Neural progenitor cell (in vitro differentiated cells): ENCODE data around the gene GSTA1. TPM values are rescaled to one million over a fixed set of nuclear protein-coding genes. Genes with fewer than 3 reads are reported as not detected.
"Not testable (repeated sequence)": the region's sequence is repeated elsewhere in the genome, so short reads cannot be mapped to it uniquely, and the experiment has no call there.

ENCODE experiments used
- DNase-seq: peaks from one replicate; pipeline ENCODE4 v3.0.0-alpha.2; 2016; ENCODE audit warnings: low spot score
- H2AFZ ChIP-seq: fragments of 200-600 bp; sonication (generic); replicated peaks from 2 replicates; pipeline ENCODE4 v1.6.1; 2016; ENCODE audit warnings: antibody characterized with exemption
- H3F3A ChIP-seq: fragments of 200-600 bp; sonication (generic); 2 replicates; pipeline ENCODE4 v1.6.1; 2016; ENCODE audit warnings: antibody characterized with exemption, low read depth
- H3K27ac ChIP-seq: fragments of 200-600 bp; sonication (generic); 2 replicates; pipeline ENCODE4 v1.5.1; 2016; ENCODE audit warnings: mild to moderate bottlenecking
- H3K27me3 ChIP-seq: fragments of 200-600 bp; sonication (generic); 2 replicates; pipeline ENCODE4 v1.6.1; 2016; ENCODE audit warnings: mild to moderate bottlenecking, moderate library complexity
- H3K36me3 ChIP-seq: fragments of 200-600 bp; sonication (generic); 2 replicates; pipeline ENCODE4 v1.5.1; 2016
- H3K4me1 ChIP-seq: fragments of 200-600 bp; sonication (generic); 2 replicates; pipeline ENCODE4 v1.6.1; 2016; ENCODE audit warnings: mixed run types
- H3K4me2 ChIP-seq: fragments of 200-600 bp; sonication (generic); 2 replicates; pipeline ENCODE4 v1.6.1; 2016
- H3K4me3 ChIP-seq: fragments of 200-600 bp; sonication (generic); 2 replicates; pipeline ENCODE4 v1.5.1; 2016
- H3K79me2 ChIP-seq: fragments of 200-600 bp; sonication (generic); 2 replicates; pipeline ENCODE4 v1.6.1; 2016; ENCODE audit warnings: low read depth
- H3K9ac ChIP-seq: fragments of 200-600 bp; sonication (generic); 2 replicates; pipeline ENCODE4 v1.6.1; 2016
- H3K9me3 ChIP-seq: fragments of 200-600 bp; sonication (generic); 2 replicates; pipeline ENCODE4 v1.5.1; 2016; ENCODE audit warnings: low read depth
- H4K20me1 ChIP-seq: fragments of 200-600 bp; sonication (generic); 2 replicates; pipeline ENCODE4 v1.6.1; 2016; ENCODE audit warnings: low read depth
- H3K27ac Mint-ChIP-seq: 3 replicates; pipeline ENCODE4 v1.8.0; 2021; ENCODE audit warnings: mixed read lengths
- H3K27me3 Mint-ChIP-seq: 2 replicates; pipeline ENCODE4 v1.8.0; 2022; ENCODE audit warnings: low read depth, mild to moderate bottlenecking, inconsistent platforms, moderate library complexity, mixed read lengths; ENCODE audit not compliant: insufficient read depth
- H3K36me3 Mint-ChIP-seq: 3 replicates; pipeline ENCODE4 v1.8.0; 2021; ENCODE audit warnings: mixed read lengths
- H3K4me1 Mint-ChIP-seq: 3 replicates; pipeline ENCODE4 v1.8.0; 2021; ENCODE audit warnings: mixed read lengths
- H3K4me3 Mint-ChIP-seq: 3 replicates; pipeline ENCODE4 v1.8.0; 2021; ENCODE audit warnings: mild to moderate bottlenecking, moderate library complexity, mixed read lengths
- H3K9me3 Mint-ChIP-seq: 3 replicates; pipeline ENCODE4 v1.8.0; 2020; ENCODE audit warnings: mixed read lengths
- CTCF ChIP-seq: fragments of 200-600 bp; sonication (generic); IDR thresholded peaks from 2 replicates; pipeline ENCODE4 v1.5.1; 2017; ENCODE audit warnings: antibody characterized with exemption, mild to moderate bottlenecking
- EZH2 ChIP-seq: fragments of 200-600 bp; sonication (generic); IDR thresholded peaks from 2 replicates; pipeline ENCODE4 v1.6.1; 2017; ENCODE audit warnings: antibody characterized with exemption, mild to moderate bottlenecking, moderate library complexity
- EZH2phosphoT487 ChIP-seq: fragments of 200-600 bp; sonication (generic); IDR thresholded peaks from 2 replicates; pipeline ENCODE4 v1.6.1; 2017; ENCODE audit warnings: antibody characterized with exemption
- total RNA-seq: library from RNA; depleted of rRNA; stranded (reverse); fragments of >200 nt; gene quantifications from 2 replicates; pipeline ENCODE4 v1.2.3, GENCODE V29; 2015; ENCODE audit warnings: low replicate concordance

GSTA1 gene
- total RNA-seq, 1 donor from 2014 or later, result not detected

DNA sequence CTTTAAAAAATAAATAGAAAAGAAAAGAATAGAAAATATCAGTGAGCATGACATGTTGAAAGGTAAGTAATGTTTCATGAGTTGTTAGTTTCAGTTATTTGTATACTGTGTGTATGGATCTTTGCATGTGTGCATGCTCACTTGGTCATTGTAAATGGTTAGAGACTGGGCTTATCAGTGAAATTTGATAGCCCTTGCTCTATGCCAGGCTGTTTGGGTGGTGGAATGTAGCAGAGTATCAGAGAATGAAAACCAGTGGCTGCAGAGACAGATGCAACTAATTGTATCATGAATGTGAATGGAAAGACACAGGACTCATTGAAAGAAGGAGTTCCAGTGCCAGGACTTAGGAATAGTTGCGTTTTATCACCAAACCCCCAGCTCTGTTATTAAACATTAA, 44.5 kb downstream of the GSTA1 start:
- Histone ChIP-seq H3F3A (no peaks in the 10 kb centered on the region), H4K20me1 (no peaks in the 10 kb centered on the region), H3K4me2 (no peak overlapping the region), H3K4me3 (no peak overlapping the region), H3K9me3 (no peaks in the 10 kb centered on the region), H2AFZ (no peak overlapping the region), H3K9ac (no peak overlapping the region), H3K27me3 (no peaks in the 10 kb centered on the region), H3K79me2 (no peaks in the 10 kb centered on the region), H3K36me3 (no peaks in the 10 kb centered on the region), H3K4me1 (no peaks in the 10 kb centered on the region), H3K27ac (no peak overlapping the region)
- Mint-ChIP-seq H3K36me3 (no peaks in the 10 kb centered on the region), H3K9me3 (peaks cover 5% of the 10 kb centered on the region), H3K27me3 (peaks cover 2% of the 10 kb centered on the region), H3K4me1 (peaks cover 3% of the 10 kb centered on the region), H3K27ac (no peak overlapping the region), H3K4me3 (no peak overlapping the region)
- DNase-seq, result no peak
- TF ChIP-seq CTCF (no peak), EZH2 (no peak)

- H3F3A ChIP-seq, H3K9me3 Mint-ChIP-seq, H3K27me3 Mint-ChIP-seq, H3K4me3 ChIP-seq, H3K36me3 Mint-ChIP-seq, H3K9me3 ChIP-seq, H3K27ac ChIP-seq, H3K79me2 ChIP-seq, H3K36me3 ChIP-seq, H3K27me3 ChIP-seq, H3K4me1 ChIP-seq, H3K4me2 ChIP-seq, H3K27ac Mint-ChIP-seq, DNase-seq, H2AFZ ChIP-seq, H4K20me1 ChIP-seq, H3K4me3 Mint-ChIP-seq, H3K9ac ChIP-seq, H3K4me1 Mint-ChIP-seq: not testable (repeated sequence)
Measured at GRCh38 chr6:52757651-52758338, 45.8 kb downstream of the GSTA1 start.

GRCh38 chr6:52754443-52754842, 49.2 kb downstream of the GSTA1 start:
- Mint-ChIP-seq H3K4me1 (no peaks in the 10 kb centered on the region), H3K4me3 (no peak overlapping the region), H3K9me3 (peaks cover 6% of the 10 kb centered on the region), H3K36me3 (no peaks in the 10 kb centered on the region), H3K27me3 (peaks cover 9% of the 10 kb centered on the region), H3K27ac (no peak overlapping the region)
- Histone ChIP-seq H4K20me1 (no peaks in the 10 kb centered on the region), H3K27me3 (no peaks in the 10 kb centered on the region), H3K27ac (no peak overlapping the region), H3F3A (no peaks in the 10 kb centered on the region), H3K4me3 (no peak overlapping the region), H2AFZ (no peak overlapping the region), H3K4me2 (no peak overlapping the region), H3K9me3 (no peaks in the 10 kb centered on the region), H3K9ac (no peak overlapping the region), H3K36me3 (no peaks in the 10 kb centered on the region), H3K79me2 (no peaks in the 10 kb centered on the region), H3K4me1 (no peaks in the 10 kb centered on the region)
- TF ChIP-seq EZH2phosphoT487 (no peak), EZH2 (no peak), CTCF (no peak)
- no peak for DNase-seq

DNA sequence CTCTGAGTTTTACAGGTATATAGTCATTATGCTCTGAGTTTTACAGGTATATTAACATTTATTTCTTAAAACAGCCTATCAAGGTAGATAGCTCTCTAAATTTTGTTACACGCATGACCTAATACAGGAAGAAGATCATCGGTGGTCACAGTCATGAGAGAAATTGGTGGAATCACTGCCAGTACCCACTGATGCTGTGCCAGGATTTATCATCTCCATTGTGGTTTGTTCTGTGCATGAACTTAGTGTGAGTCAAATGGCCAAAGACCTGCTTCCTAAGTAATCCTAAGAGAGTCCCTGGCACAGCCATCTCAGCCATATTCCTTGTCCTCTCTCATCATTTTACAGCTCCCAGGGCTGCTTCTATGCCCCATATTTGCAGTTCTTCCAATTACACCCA, 50.5 kb downstream of the GSTA1 start:
- not testable (repeated sequence) for H3K36me3 Mint-ChIP-seq

More for the DNA sequence above, 50.5 kb downstream of the GSTA1 start:
- not testable (repeated sequence) for H3K27me3 Mint-ChIP-seq, H3K4me2 ChIP-seq, H3K4me3 Mint-ChIP-seq, H4K20me1 ChIP-seq, H3K9ac ChIP-seq, H2AFZ ChIP-seq, H3K9me3 ChIP-seq, H3K4me1 Mint-ChIP-seq, H3K27ac ChIP-seq, H3K9me3 Mint-ChIP-seq, H3K36me3 ChIP-seq, H3K27ac Mint-ChIP-seq, H3K4me3 ChIP-seq, H3K27me3 ChIP-seq, H3F3A ChIP-seq, DNase-seq, H3K4me1 ChIP-seq, H3K79me2 ChIP-seq
